HUES6 (cell line): Measurements from ENCODE around the gene YBX1.
"Not testable (repeated sequence)": the region's sequence is repeated elsewhere in the genome, so short reads cannot be mapped to it uniquely, and the experiment has no call there.

Experiments used
- H3K27ac ChIP-seq: 2 replicates; pipeline ENCODE4 v1.7.0; 2013; ENCODE audit warnings: low read depth, mild to moderate bottlenecking, low read length, inconsistent platforms
- H3K27me3 ChIP-seq: 2 replicates; pipeline ENCODE4 v1.6.1; 2013; ENCODE audit warnings: low read length; ENCODE audit not compliant: control insufficient read depth, insufficient read depth
- H3K36me3 ChIP-seq: 2 replicates; pipeline ENCODE4 v1.6.1; 2013; ENCODE audit warnings: low read length; ENCODE audit not compliant: control insufficient read depth, insufficient read depth
- H3K4me1 ChIP-seq: 2 replicates; pipeline ENCODE4 v1.6.1; 2013; ENCODE audit warnings: low read length; ENCODE audit not compliant: control insufficient read depth, insufficient read depth
- H3K4me3 ChIP-seq: 2 replicates; pipeline ENCODE4 v1.5.1; 2013; ENCODE audit warnings: low read depth, low read length
- H3K9ac ChIP-seq: one replicate; pipeline ENCODE4 v1.6.1; 2013; ENCODE audit warnings: mild to moderate bottlenecking, low read length
- H3K9me3 ChIP-seq: 2 replicates; pipeline ENCODE4 v1.6.1; 2013; ENCODE audit warnings: low read depth, low read length; ENCODE audit not compliant: control insufficient read depth, insufficient read depth

Gene YBX1

DNA sequence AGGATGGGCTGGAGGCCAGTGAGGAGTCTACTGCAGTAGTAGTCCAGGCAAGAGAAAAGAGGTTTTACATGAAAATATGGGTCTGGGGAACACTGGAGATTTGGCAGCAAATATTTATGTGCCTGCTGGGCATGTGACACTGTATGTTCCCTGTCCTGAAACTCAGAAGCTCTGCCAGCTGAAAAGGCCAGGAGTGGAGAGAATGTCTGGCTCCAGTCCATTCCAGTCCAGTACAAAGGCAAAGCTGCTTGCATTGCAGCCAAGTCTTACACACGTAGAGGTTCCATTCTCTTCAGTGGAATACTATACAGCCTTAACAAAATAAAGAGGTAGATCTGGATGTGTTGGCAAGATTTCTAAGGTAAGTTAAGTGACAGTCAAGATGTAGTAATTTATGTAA is 7.5 kb upstream of the YBX1 start:
- peaks cover 46% of the 10 kb centered on the region for H3K36me3 ChIP-seq
- no peak overlapping the region for H3K27ac ChIP-seq
- no peak overlapping the region for H3K9ac ChIP-seq
- no peaks in the 10 kb centered on the region for H3K27me3 ChIP-seq
- no peak overlapping the region for H3K4me3 ChIP-seq
- no peaks in the 10 kb centered on the region for H3K9me3 ChIP-seq
- no peaks in the 10 kb centered on the region for H3K4me1 ChIP-seq

DNA sequence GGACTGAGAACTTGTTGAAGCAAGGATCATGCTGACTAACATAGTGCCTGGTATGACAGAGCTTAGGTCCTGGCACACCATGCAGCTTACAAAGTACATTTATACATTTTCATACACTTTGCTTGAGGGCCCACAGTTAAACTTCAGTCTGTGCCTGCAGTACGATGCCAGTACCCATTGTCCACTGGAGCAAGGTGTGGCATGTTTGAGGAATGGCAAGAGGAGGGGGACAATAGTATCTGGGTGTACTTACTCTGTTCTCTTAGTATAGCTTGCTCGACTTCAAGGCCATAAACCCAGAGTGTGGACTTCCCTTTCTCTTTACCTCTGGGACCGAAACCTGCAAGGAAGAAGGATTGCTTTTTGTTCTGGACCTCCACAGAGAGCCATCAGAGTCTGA is 6.8 kb upstream of the YBX1 start:
- H3K27me3 ChIP-seq: no peaks in the 10 kb centered on the region
- H3K27ac ChIP-seq: no peak overlapping the region
- no peak overlapping the region for H3K4me3 ChIP-seq
- no peak overlapping the region for H3K9ac ChIP-seq
- H3K36me3 ChIP-seq: peaks cover 39% of the 10 kb centered on the region
- no peaks in the 10 kb centered on the region for H3K4me1 ChIP-seq
- H3K9me3 ChIP-seq: no peaks in the 10 kb centered on the region

DNA sequence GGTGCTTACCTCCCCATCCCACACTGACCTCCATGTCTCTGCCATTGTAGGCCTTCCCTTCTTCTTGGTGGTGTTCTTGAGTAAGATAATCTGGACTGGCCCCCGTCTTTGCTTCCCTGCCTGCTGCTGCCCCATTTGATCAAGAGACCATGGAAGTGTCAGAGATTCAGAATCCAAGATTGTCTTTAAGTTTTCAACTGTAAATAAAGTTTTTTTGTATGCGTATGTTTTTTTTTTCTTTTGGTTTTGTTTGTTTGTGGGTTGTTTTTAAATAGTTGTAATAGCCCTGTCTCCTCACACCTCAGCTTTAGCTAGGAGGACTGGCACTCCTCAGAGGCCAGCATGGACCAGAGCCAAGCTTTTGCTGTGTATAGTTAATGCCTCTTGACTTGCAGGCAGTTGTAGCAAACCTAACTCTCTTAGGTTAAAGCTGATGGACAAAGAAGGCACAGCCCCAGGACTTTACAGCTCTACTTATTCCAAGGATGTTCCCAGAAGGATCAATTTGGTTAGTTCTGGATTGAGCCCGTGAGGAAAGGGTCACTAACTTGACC is 5.6 kb upstream of the YBX1 start:
- Histone ChIP-seq H3K36me3 (peaks cover 37% of the 10 kb centered on the region), H3K4me1 (no peaks in the 10 kb centered on the region), H3K27ac (no peak overlapping the region)

DNA sequence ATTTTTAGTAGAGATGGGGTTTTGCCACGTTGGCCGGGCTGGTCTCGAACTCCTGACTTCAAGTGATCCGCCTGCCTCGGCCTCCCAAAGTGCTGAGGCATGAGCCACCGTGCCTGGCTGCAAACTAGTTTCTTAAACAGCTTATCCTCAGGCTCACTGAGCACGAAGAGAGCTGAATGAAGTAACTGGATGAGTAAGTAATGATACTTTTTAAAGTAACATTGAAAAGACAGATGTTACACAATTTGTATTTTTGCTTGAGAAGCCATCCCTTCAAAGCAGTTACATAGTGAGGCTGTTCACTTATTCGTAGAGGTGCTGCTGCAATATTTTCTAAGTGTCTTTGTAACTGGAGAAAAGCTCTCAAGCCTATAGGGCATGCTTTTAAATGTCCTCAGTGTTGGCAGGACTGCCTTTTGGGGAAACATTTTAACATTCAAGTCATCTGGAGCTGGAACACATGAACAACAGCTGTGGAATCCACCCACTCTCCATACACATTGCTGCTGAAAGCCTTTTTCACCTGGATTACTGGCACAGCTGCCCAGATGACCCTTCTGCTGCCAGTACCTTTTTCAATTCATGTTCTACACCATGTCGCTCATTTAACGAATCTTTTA is 2.7 kb upstream of the YBX1 start:
- peak overlapping the region; percentile 84; the same call in 1 of the 2 replicates for H3K4me3 ChIP-seq
- no peak overlapping the region for H3K9ac ChIP-seq
- no peak overlapping the region for H3K27ac ChIP-seq
- H3K9me3 ChIP-seq: no peaks in the 10 kb centered on the region
- H3K4me1 ChIP-seq: peaks cover 4% of the 10 kb centered on the region
- peaks cover 32% of the 10 kb centered on the region for H3K36me3 ChIP-seq
- no peaks in the 10 kb centered on the region for H3K27me3 ChIP-seq

More for the DNA sequence above, 5.6 kb upstream of the YBX1 start:
- H3K9me3 ChIP-seq: no peaks in the 10 kb centered on the region
- H3K27me3 ChIP-seq: no peaks in the 10 kb centered on the region
- no peak overlapping the region for H3K4me3 ChIP-seq
- H3K9ac ChIP-seq: no peak overlapping the region

DNA sequence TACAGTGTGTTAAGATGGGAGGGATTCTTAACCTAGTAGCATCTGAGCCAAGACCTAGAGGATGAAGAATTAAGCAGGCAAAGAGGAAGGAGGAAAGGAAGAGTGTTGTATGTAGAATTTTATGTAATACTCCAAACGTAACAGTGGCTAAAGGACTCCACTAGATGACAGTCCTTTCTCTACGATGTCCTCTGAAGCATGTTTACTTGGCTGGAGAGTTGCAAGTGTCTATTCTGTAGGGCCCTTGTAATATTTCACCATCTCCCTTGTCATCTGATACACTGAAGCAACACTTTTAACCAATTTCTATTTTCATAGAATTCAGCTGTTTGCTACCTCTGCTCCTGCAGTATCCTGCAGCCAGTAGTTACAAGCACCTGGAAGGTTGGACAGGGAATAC is 2.2 kb upstream of the YBX1 start:
- peak overlapping the region; percentile 84; the same call in 1 of the 2 replicates for H3K4me3 ChIP-seq
- H3K36me3 ChIP-seq: peaks cover 32% of the 10 kb centered on the region
- H3K9me3 ChIP-seq: no peaks in the 10 kb centered on the region
- no peaks in the 10 kb centered on the region for H3K27me3 ChIP-seq
- peaks cover 10% of the 10 kb centered on the region for H3K4me1 ChIP-seq
- no peak overlapping the region for H3K27ac ChIP-seq
- no peak overlapping the region for H3K9ac ChIP-seq

DNA sequence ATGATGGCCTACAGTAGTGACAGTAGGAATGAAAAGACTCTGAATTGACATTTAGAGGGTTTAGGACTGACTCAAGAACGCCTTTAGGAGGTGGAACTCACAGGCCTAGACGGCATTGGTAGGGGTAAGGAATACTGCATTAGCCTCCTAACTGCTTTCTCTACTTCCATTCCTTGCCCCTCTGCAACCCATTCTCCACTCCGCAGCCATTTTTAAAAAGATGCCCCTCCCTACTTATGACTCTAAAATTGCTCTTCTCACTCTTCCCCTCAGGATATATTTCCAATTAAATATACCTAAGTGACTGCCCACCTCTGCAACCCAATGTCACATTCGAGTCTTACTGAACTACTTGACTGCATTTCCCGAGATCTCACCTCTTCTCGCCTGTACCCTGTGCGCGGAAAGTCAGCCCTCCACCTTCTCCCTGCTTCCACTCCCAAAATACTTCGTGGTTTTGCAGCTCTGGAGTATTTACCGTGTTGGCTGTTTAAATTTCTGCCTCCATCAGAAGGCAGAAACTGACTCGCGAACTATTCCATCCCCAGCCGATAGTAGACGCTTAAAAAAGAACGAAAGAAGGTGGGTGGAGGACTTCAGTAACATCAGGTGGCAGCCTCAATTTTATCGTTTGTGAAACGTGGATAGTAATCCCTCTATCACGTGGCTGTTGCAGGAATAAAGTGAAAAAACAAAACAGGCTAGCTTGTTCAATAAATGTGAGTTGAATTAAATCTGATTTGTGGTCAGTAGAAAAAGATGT is 1.1 kb upstream of the YBX1 start:
- Histone ChIP-seq H3K9me3 (no peaks in the 10 kb centered on the region), H3K4me3 (peak overlapping the region; percentile 84), H3K9ac (peak overlapping the region; percentile 95), H3K36me3 (peaks cover 32% of the 10 kb centered on the region), H3K4me1 (peaks cover 20% of the 10 kb centered on the region), H3K27me3 (no peaks in the 10 kb centered on the region), H3K27ac (peak overlapping the region; percentile 89; the same call in 1 of the 2 replicates)

DNA sequence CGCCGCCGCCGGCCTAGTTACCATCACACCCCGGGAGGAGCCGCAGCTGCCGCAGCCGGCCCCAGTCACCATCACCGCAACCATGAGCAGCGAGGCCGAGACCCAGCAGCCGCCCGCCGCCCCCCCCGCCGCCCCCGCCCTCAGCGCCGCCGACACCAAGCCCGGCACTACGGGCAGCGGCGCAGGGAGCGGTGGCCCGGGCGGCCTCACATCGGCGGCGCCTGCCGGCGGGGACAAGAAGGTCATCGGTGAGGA is 193 bp downstream of the YBX1 start:
- not testable (repeated sequence) for H3K27ac ChIP-seq, H3K27me3 ChIP-seq, H3K9me3 ChIP-seq
- peaks cover 28% of the 10 kb centered on the region for H3K4me1 ChIP-seq
- H3K36me3 ChIP-seq: peaks cover 36% of the 10 kb centered on the region
- peak overlapping the region; percentile 95 for H3K9ac ChIP-seq
- peak overlapping the region; percentile 84 for H3K4me3 ChIP-seq

DNA sequence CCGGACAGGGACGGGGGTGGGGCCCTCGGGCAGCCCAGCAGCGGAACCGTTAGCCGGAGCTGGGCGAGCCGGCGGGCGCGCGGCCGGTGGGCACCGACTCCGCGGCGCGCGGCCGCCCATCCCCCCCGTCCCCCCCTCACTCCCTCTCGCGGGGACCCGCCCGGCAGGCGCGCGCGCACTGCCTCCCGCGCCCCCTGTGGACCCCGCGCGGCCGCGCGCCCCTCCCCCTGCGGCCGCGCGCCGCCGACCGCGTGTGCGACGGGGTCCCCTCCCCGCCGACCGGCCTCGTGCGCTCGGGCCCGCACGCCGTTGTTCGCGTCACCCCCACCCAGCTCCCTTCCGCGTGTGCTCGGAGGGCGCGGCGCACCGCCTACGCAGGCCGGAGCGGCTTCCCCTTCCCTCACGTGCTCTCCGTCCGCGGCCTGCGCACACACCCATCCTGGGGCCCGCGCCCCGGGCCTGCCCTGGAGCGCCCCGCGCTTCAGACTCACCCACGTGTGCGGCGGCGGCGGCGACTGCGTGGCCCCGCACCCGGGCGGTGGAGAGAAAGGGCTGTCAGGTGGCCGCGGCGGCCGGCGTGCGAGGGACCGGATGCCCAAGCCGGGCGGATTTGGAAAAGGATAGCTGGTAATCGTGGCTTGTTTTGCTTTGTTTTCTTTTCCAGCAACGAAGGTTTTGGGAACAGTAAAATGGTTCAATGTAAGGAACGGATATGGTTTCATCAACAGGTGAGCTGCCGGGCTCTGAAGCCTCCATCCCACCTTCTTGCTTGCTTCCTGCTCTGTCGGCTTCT is 717 bp downstream of the YBX1 start:
- Histone ChIP-seq H3K9me3 (no peaks in the 10 kb centered on the region), H3K4me1 (peaks cover 28% of the 10 kb centered on the region), H3K36me3 (peaks cover 41% of the 10 kb centered on the region), H3K27ac (peak overlapping the region; percentile 75; the same call in 1 of the 2 replicates), H3K4me3 (peak overlapping the region; percentile 84), H3K9ac (peak overlapping the region; percentile 95), H3K27me3 (no peaks in the 10 kb centered on the region)

DNA sequence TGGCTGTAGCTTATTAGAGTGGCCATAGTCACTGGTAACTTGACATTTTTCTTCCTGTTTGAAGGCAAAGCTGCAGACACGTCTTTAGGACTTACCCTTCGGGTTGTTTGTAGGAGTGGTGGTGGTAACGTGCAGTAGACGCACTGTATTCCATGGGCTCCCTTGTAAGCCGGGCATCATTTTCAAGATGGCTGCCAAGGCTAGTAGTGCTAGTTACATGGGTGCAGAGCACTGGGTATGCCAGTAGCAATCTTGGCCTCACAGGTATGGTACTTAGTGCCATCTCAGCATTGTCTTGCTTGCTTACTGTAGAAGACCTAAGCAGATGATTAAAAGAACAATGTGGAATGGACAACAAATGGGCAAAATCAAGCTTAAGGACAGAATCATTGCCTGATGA is 1.9 kb downstream of the YBX1 start:
- no peak overlapping the region for H3K27ac ChIP-seq
- H3K36me3 ChIP-seq: peaks cover 52% of the 10 kb centered on the region
- H3K9me3 ChIP-seq: no peaks in the 10 kb centered on the region
- H3K4me3 ChIP-seq: peak overlapping the region; percentile 84
- H3K4me1 ChIP-seq: peaks cover 35% of the 10 kb centered on the region
- H3K9ac ChIP-seq: peak overlapping the region; percentile 16
- H3K27me3 ChIP-seq: no peaks in the 10 kb centered on the region

DNA sequence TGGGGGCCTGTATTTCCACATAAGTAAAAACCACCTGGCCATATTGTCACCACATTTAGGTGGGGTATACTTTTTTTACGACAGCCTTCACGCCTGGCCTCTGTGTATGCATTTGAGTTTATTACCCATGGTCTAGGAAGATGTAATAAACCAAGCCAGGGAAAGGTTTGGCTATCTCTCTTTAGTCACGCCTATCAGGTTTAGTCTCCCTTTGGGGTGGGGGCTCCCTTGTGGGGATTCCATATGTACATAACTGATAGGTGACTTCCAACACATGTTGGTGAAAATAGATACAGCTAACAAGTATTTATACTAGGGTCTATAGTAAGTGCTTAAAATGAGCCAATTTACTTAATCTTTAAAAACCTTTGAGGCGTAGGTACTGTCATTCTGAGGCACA is 4.2 kb downstream of the YBX1 start:
- Histone ChIP-seq H3K36me3 (peaks cover 62% of the 10 kb centered on the region), H3K27ac (no peak overlapping the region), H3K4me1 (peaks cover 41% of the 10 kb centered on the region), H3K4me3 (peak overlapping the region; percentile 29), H3K9me3 (no peaks in the 10 kb centered on the region), H3K27me3 (no peaks in the 10 kb centered on the region), H3K9ac (no peak overlapping the region)

DNA sequence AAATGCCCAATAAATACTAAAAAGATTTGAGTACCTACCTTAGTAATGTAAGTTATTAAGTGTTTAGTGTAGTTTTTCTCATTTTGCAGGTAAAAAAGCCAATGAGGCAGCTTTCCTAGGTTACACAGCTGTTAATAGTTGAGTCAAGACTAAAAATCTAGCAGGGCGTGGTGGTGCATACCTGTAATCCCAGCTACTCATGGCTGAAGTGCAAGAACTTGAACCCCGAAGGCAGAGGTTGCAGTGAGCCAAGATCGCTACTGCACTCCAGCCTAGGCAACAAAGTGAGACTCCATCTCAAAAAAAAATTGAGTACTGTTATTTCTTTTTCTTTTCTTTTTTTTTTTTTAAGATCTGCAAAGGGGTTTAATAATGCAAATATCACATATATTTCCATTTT is 7.7 kb downstream of the YBX1 start:
- Histone ChIP-seq H3K4me1 (peaks cover 44% of the 10 kb centered on the region), H3K27ac (no peak overlapping the region), H3K27me3 (no peaks in the 10 kb centered on the region), H3K9ac (no peak overlapping the region), H3K36me3 (peaks cover 73% of the 10 kb centered on the region), H3K4me3 (no peak overlapping the region), H3K9me3 (no peaks in the 10 kb centered on the region)
